A549 (cell line): Measurements from ENCODE around the gene CACNA2D2. TPM values are rescaled to one million over a fixed set of nuclear protein-coding genes. Genes with fewer than 3 reads are reported as not detected.

ENCODE experiments used
- ATAC-seq, 2 experiments: fragments of 200-7000 bp in 1 of 2; fragments of >200 bp in 1 of 2; cut with Nextera tagmentation in 1 of 2; cut with Tn5 transposase in 1 of 2; 3 replicates each; pipeline versions ENCODE4 v1.8.0 to v1.9.1; 2018 to 2020; ENCODE audit warnings: mild to moderate bottlenecking in 1 of 2, moderate library complexity in 1 of 2
- CTCF ChIA-PET: fragments of 300-600 bp; sonication (Branson Sonifier 250); formaldehyde crosslinking; extraction: SDS; loops from one replicate; lab custom pipeline; 2021; ENCODE audit warnings: antibody characterized with exemption, inconsistent platforms; lab: Yijun Ruan, JAX
- POLR2A ChIA-PET: fragments of 350-600 bp; formaldehyde crosslinking; extraction: SDS; loops from one replicate; lab custom pipeline; 2021; ENCODE audit warnings: antibody characterized with exemption, inconsistent platforms; lab: Yijun Ruan, JAX
- DNase-seq, 2 experiments: peaks; one replicate each; pipeline versions ENCODE4 v3.0.0 to v3.0.0-alpha.2; 2011 to 2016; ENCODE audit warnings: low read depth in 1 of 2, low spot score in 1 of 2
- FAIRE-seq: peaks from 2 replicates; lab custom pipeline; 2011; peaks lifted over from hg19 to GRCh38; lab: Jason Lieb, UNC
- H3K27ac ChIP-seq, 2 experiments: fragments of >200 bp; sonication (Bioruptor Twin); formaldehyde crosslinking; 3 replicates each; pipeline ENCODE4 v1.5.1; 2016 to 2017
- H3K4me1 ChIP-seq: fragments of >200 bp; sonication (Bioruptor Twin); formaldehyde crosslinking; 3 replicates; pipeline ENCODE4 v1.6.1; 2016
- H3K4me2 ChIP-seq: fragments of >200 bp; sonication (Bioruptor Twin); formaldehyde crosslinking; 3 replicates; pipeline ENCODE4 v1.6.1; 2016
- H3K4me3 ChIP-seq: fragments of >200 bp; sonication (Bioruptor Twin); formaldehyde crosslinking; 3 replicates; pipeline ENCODE4 v1.5.1; 2016
- H3K9me3 ChIP-seq: fragments of >200 bp; sonication (Bioruptor Twin); formaldehyde crosslinking; 3 replicates; pipeline ENCODE4 v1.6.1; 2016
- ATOH8 ChIP-seq: fragments of 250-450 bp; sonication (Bioruptor Pico); IDR thresholded peaks from 2 replicates; pipeline ENCODE4 v1.5.0; 2020; ENCODE audit warnings: low read depth, mild to moderate bottlenecking, moderate library complexity
- BCL3 ChIP-seq: fragments of >200 bp; sonication (Bioruptor Twin); formaldehyde crosslinking; IDR thresholded peaks from 3 replicates; pipeline ENCODE4 v1.6.1; 2016
- BHLHE40 ChIP-seq: IDR thresholded peaks from 2 replicates; pipeline ENCODE4 v1.6.1; 2012; ENCODE audit warnings: low read depth, low read length, inconsistent platforms
- EHF ChIP-seq: fragments of 250-450 bp; sonication (Bioruptor Pico); IDR thresholded peaks from 2 replicates; pipeline ENCODE4 v1.5.0; 2020; ENCODE audit warnings: mild to moderate bottlenecking
- EHMT2 ChIP-seq: fragments of 200-600 bp; sonication (generic); IDR thresholded peaks from 2 replicates; pipeline ENCODE4 v1.6.1; 2016; ENCODE audit warnings: antibody characterized with exemption, low read depth, mild to moderate bottlenecking, moderate library complexity
- ELK1 ChIP-seq: fragments of 150-350 bp; IDR thresholded peaks from 2 replicates; pipeline ENCODE4 v1.6.1; 2014; ENCODE audit warnings: low read depth, mild to moderate bottlenecking, low read length
- EP300 ChIP-seq, 2 experiments: fragments of >200 bp; sonication (Bioruptor Twin); formaldehyde crosslinking; IDR thresholded peaks; 2 replicates in 1 of 2; 3 replicates in 1 of 2; pipeline ENCODE4 v1.6.1; 2016 to 2017
- FOXS1 ChIP-seq: fragments of 250-450 bp; sonication (Bioruptor Pico); IDR thresholded peaks from 2 replicates; pipeline ENCODE4 v1.5.0; 2020; ENCODE audit warnings: mild to moderate bottlenecking, moderate library complexity
- GATA3 ChIP-seq: IDR thresholded peaks from 2 replicates; pipeline ENCODE4 v1.6.1; 2012; ENCODE audit warnings: borderline replicate concordance
- HMGXB4 ChIP-seq: fragments of 250-450 bp; sonication (Bioruptor Pico); IDR thresholded peaks from 2 replicates; pipeline ENCODE4 v1.5.0; 2021; ENCODE audit warnings: mild to moderate bottlenecking, moderate library complexity, borderline replicate concordance
- HOXA7 ChIP-seq: fragments of 250-450 bp; sonication (Bioruptor Pico); IDR thresholded peaks from 2 replicates; pipeline ENCODE4 v1.5.0; 2020; ENCODE audit warnings: mild to moderate bottlenecking, moderate library complexity
- MAX ChIP-seq: IDR thresholded peaks from 2 replicates; pipeline ENCODE4 v1.6.1; 2012
- NPAS2 ChIP-seq: fragments of 250-450 bp; sonication (Bioruptor Pico); IDR thresholded peaks from 2 replicates; pipeline ENCODE4 v1.8.0; 2022; ENCODE audit warnings: mild to moderate bottlenecking, moderate library complexity, borderline replicate concordance
- POLR2AphosphoS2 ChIP-seq: conservative IDR thresholded peaks from 2 replicates; pipeline ENCODE4 v1.6.1; 2012; ENCODE audit warnings: low read length, improper control_type of control experiment, inconsistent platforms
- REST ChIP-seq: fragments of 200-600 bp; sonication (generic); IDR thresholded peaks from 2 replicates; pipeline ENCODE4 v1.6.1; 2016; ENCODE audit warnings: antibody characterized with exemption, mild to moderate bottlenecking, moderate library complexity
- RFX5 ChIP-seq: fragments of 450-650 bp; IDR thresholded peaks from 2 replicates; pipeline ENCODE4 v1.7.1; 2014; ENCODE audit warnings: antibody characterized with exemption, mild to moderate bottlenecking, moderate library complexity
- SMC3 ChIP-seq: fragments of >200 bp; sonication (Bioruptor Twin); formaldehyde crosslinking; IDR thresholded peaks from 3 replicates; pipeline ENCODE4 v1.6.1; 2018; ENCODE audit warnings: inconsistent platforms
- ZNF302 ChIP-seq: fragments of 250-450 bp; sonication (Bioruptor Pico); IDR thresholded peaks from 2 replicates; pipeline ENCODE4 v1.9.0; 2021; ENCODE audit warnings: inconsistent platforms, mild to moderate bottlenecking, moderate library complexity
- ZSCAN20 ChIP-seq: fragments of 250-450 bp; sonication (Bioruptor Pico); IDR thresholded peaks from 2 replicates; pipeline ENCODE4 v1.8.0; 2022; ENCODE audit warnings: mild to moderate bottlenecking, moderate library complexity
- WGBS: methylation state at CpG from one replicate; pipeline ENCODE4 v1.1.6; 2017; ENCODE audit errors: missing lambda C conversion rate; 5-methylcytosine and 5-hydroxymethylcytosine counted together
- polyA plus RNA-seq, 4 experiments: library from polyadenylated mRNA; depleted of rRNA in 3 of 4; stranded (reverse); fragments of >200 nt; fragmentation: RNase III in 1 of 4; extraction: RNeasy Plus Mini Kit Qiagen cat#74134 plus additional on column Dnase treatment in 1 of 4; gene quantifications; 2 replicates in 3 of 4; 3 replicates in 1 of 4; pipeline ENCODE4 v1.2.3, GENCODE V29; 2011 to 2017

Gene CACNA2D2
- polyA plus RNA-seq, 2 of the 4 experiments (the other 2 are of a cell fraction), result 0.21 to 0.75 TPM

GRCh38 chr3:50490424-50490823, 13.0 kb downstream of the CACNA2D2 start:
- no CpG with 5 or more reads among the region's 1 CpG for WGBS
- H3K4me3 ChIP-seq, result no peak overlapping the region
- H3K4me2 ChIP-seq, result no peak overlapping the region
- no peaks in the 10 kb centered on the region for H3K9me3 ChIP-seq
- H3K4me1 ChIP-seq, result no peaks in the 10 kb centered on the region
- FAIRE-seq (no peak), DNase-seq (no peak), ATAC-seq (peak in 1 of 2 experiments; percentile 28; a peak in 2 of 6 replicates)
- no peak overlapping the region for H3K27ac ChIP-seq
- POLR2A ChIA-PET, result no interaction called here
- TF ChIP-seq HMGXB4 (CRISPR knock-in tag) (no peak), MAX (no peak), ELK1 (no peak), REST (no peak), FOXS1 (CRISPR knock-in tag) (no peak), RFX5 (no peak), ATOH8 (no peak), NPAS2 (CRISPR knock-in tag) (no peak), EHF (CRISPR knock-in tag) (no peak), GATA3 (no peak), POLR2AphosphoS2 (no peak), ZNF302 (CRISPR knock-in tag) (no peak), ZSCAN20 (CRISPR knock-in tag) (no peak), BCL3 (no peak), EHMT2 (no peak)
- CTCF ChIA-PET, result interaction anchor here (0.6 kb wide), 1 partner anchor 751 kb away, joined by 3 read pairs; no protein-coding TSS in a partner anchor

GRCh38 chr3:50487181-50487580, 16.3 kb downstream of the CACNA2D2 start:
- H3K4me1 ChIP-seq, result no peaks in the 10 kb centered on the region
- no peak overlapping the region for H3K27ac ChIP-seq
- FAIRE-seq, result no peak
- 100% methylated on average over 3 of the region's 6 CpGs for WGBS
- peak in 1 of 2 experiments; percentile 64; a peak in 2 of 6 replicates for ATAC-seq
- ChIA-PET CTCF (interaction anchor here (0.8 kb wide), 1 partner anchor 55 kb away, joined by 3 read pairs; no protein-coding TSS in a partner anchor), POLR2A (no interaction called here)
- no peak overlapping the region for H3K4me2 ChIP-seq
- no peak overlapping the region for H3K4me3 ChIP-seq
- H3K9me3 ChIP-seq, result no peaks in the 10 kb centered on the region
- DNase-seq, result peak in 1 of 2 experiments; percentile 19
- no peak for TF ChIP-seq HOXA7 (CRISPR knock-in tag)
- TF ChIP-seq RFX5, result no peak
- no peak for TF ChIP-seq BHLHE40
- no peak for TF ChIP-seq HMGXB4 (CRISPR knock-in tag)
- no peak for TF ChIP-seq SMC3
- TF ChIP-seq ZSCAN20 (CRISPR knock-in tag), result no peak
- TF ChIP-seq ELK1, result no peak
- TF ChIP-seq BCL3, result no peak
- no peak for TF ChIP-seq EP300 (IDR thresholded peaks at IDR 0.05)
